Skeletal muscle tissue (tissue), 4 donors: ENCODE data around the gene NKIRAS2. TPM values are rescaled to one million over a fixed set of nuclear protein-coding genes. Genes with fewer than 3 reads are reported as not detected.

Source experiments
- H3K27ac ChIP-seq: one replicate; pipeline ENCODE4 v1.7.0; 2013; ENCODE audit warnings: mild to moderate bottlenecking, low read depth, low read length, inconsistent platforms
- H3K27me3 ChIP-seq, 3 donors: one replicate each; pipeline ENCODE4 v1.7.0; 2013; ENCODE audit warnings: low read length in 3 of 3; ENCODE audit not compliant: control insufficient read depth in 3 of 3, insufficient read depth in 3 of 3
- H3K36me3 ChIP-seq, 3 donors: one replicate each; pipeline ENCODE4 v1.7.0; 2013; ENCODE audit warnings: low read length in 3 of 3; ENCODE audit not compliant: control insufficient read depth in 3 of 3, insufficient read depth in 3 of 3
- H3K4me1 ChIP-seq, 3 donors: one replicate each; pipeline ENCODE4 v1.7.0; 2013; ENCODE audit warnings: low read length in 3 of 3, mild to moderate bottlenecking in 3 of 3; ENCODE audit not compliant: control insufficient read depth in 3 of 3, insufficient read depth in 3 of 3
- H3K4me3 ChIP-seq, 3 donors: one replicate each; pipeline ENCODE4 v1.7.0; 2013; ENCODE audit warnings: low read length in 3 of 3
- H3K9ac ChIP-seq, 3 donors: one replicate each; pipeline ENCODE4 v1.7.0; 2013; ENCODE audit warnings: low read length in 3 of 3, mild to moderate bottlenecking in 3 of 3, moderate library complexity in 2 of 3, low read depth in 1 of 3
- H3K9me3 ChIP-seq, 3 donors: one replicate each; pipeline ENCODE4 v1.7.0; 2013; ENCODE audit warnings: low read length in 3 of 3; ENCODE audit not compliant: control insufficient read depth in 3 of 3
- total RNA-seq: library from RNA; depleted of rRNA; stranded (reverse); fragments of >200 nt; gene quantifications from one replicate; pipeline ENCODE4 v1.2.3, GENCODE V29; 2014
- donor health status: Osteomylitis.

The NKIRAS2 gene
- total RNA-seq = 22.4 TPM

DNA sequence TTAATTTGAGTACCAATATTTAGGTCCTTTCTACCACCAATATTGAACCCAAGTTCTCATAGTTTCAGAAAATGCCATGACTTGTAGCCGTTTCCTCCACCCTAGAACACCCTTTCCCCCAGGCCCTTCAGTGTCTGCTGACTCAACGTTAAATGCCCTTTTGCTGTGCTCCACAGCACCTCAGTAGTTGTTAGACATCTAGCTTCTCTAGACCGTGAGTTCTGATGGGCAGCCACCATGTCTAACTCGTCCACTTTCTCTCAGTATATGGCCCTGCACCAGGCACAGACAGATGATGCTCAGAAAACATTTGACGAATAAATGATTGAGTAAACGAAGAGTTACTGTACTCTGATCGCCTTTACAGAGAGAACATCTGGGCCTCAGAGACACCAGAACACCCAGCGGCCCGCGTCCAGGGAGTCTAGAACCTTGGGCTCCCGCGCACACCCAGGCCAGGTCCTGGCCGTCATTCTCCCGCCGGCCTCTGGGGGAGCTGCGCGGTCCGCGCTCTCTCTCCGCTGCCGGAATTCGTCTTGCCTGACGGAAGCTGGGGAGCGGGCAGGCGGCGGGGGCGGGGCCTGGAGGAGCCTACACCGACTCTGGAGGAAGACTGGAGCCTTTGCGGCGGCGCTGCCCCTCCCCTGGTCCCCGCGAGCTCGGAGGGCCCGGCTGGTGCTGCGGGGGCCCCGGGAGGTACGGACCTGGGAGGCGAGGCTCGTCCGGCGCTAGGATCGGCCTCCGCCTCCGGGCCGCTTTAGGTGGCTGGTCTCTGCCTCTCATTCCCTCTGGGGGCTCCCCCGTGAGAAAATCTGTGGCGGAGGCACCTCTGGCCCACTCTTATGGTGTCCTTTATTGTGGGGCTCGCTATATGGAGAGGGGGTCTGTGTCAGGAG lies at the start of gene NKIRAS2:
Gene NKIRAS2 (plus strand): TSS at position 582 of the 896 bp plus-strand sequence. CDS start 1,488 bp downstream, outside the sequence.
- peaks cover 40 to 57% (median 46%) of the 10 kb centered on the region in 3 donors for H3K4me1 ChIP-seq

DNA sequence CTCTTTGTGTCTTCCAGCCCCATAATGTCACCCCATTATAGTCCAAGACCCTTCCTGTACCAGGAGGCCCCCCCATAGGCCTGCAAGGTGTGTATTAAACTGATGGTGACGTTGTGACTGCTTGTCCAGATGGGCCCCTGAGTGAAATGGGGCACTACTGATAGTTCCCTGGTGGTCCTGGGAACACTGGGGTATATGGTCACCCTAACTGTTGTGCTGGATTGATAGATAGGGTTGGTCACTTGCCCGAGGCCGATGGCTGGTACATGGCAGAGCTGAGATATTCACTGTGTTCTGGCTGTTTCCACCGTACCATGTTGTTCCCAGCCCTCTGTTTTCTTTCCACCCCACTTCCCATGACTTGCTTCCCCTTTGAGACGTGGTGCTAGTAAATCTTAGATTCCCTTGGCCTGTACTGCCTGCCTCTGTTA lies 49.0 kb upstream of the NKIRAS2 start:
- Histone ChIP-seq H3K36me3 (peaks cover 36 to 55% (median 44%) of the 10 kb centered on the region in 3 donors), H3K27me3 (no peaks in the 10 kb centered on the region), H3K27ac (no peak overlapping the region), H3K4me1 (peaks cover 55 to 69% (median 67%) of the 10 kb centered on the region in 3 donors), H3K9me3 (no peaks in the 10 kb centered on the region), H3K4me3 (no peak overlapping the region), H3K9ac (peak overlapping the region in 1 of 3 donors; percentile 8)

More for the DNA sequence above, at the start of gene NKIRAS2:
- Histone ChIP-seq H3K9ac (peak within 1 kb of the TSS; percentile 93 to 98 (median 97)), H3K27me3 (no peaks in the 10 kb centered on the region), H3K36me3 (peaks cover 24 to 25% (median 25%) of the 10 kb centered on the region in 3 donors), H3K9me3 (no peaks in the 10 kb centered on the region), H3K4me3 (peak within 1 kb of the TSS; percentile 83 to 94 (median 91)), H3K27ac (peak within 1 kb of the TSS; percentile 80)

DNA sequence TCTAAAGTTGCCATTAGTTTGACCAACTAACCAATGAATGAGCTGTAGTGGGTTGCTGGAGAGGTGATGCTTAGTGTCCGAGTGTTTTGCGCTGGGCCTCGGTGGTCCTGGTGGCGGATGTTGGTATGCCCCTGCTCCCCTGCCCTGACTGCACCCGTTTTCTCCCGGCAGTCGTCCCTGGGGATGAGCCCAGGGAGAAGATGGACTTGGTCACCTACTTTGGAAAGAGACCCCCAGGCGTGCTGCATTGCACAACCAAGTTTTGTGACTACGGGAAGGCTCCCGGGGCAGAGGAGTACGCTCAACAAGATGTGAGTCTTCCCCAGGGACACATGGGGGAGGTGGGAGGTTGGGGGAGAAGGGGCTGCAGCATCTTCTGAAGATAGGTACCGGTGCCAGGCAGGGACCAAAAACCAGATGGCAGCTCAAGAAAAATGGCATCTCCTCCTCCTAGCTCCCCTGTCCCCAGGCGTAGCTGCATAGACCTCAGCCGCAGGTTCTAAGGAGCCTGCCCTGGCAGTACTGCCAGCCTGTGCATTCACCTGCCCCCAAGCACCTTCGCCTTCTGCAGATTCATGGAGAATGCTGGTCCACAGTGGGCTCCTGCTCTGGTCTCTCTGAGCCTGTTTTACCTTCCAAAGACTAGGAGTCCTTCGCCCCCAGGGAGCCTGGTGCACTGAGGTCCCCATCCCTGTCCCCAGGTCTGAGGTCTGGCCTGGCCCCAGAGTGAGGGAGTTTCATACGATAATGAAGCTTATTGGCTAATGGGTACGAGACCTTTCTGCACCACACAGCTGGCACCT lies 48.0 kb upstream of the NKIRAS2 start:
- H3K36me3 ChIP-seq = peaks cover 45 to 65% (median 53%) of the 10 kb centered on the region in 3 donors
- no peaks in the 10 kb centered on the region for H3K9me3 ChIP-seq
- H3K4me1 ChIP-seq = peaks cover 50 to 67% (median 66%) of the 10 kb centered on the region in 3 donors
- H3K27ac ChIP-seq = peak overlapping the region; percentile 84
- no peaks in the 10 kb centered on the region for H3K27me3 ChIP-seq
- peak overlapping the region in 2 of 3 donors; percentile 66 to 80 for H3K9ac ChIP-seq
- peak overlapping the region in 2 of 3 donors; percentile 24 to 29 for H3K4me3 ChIP-seq

DNA sequence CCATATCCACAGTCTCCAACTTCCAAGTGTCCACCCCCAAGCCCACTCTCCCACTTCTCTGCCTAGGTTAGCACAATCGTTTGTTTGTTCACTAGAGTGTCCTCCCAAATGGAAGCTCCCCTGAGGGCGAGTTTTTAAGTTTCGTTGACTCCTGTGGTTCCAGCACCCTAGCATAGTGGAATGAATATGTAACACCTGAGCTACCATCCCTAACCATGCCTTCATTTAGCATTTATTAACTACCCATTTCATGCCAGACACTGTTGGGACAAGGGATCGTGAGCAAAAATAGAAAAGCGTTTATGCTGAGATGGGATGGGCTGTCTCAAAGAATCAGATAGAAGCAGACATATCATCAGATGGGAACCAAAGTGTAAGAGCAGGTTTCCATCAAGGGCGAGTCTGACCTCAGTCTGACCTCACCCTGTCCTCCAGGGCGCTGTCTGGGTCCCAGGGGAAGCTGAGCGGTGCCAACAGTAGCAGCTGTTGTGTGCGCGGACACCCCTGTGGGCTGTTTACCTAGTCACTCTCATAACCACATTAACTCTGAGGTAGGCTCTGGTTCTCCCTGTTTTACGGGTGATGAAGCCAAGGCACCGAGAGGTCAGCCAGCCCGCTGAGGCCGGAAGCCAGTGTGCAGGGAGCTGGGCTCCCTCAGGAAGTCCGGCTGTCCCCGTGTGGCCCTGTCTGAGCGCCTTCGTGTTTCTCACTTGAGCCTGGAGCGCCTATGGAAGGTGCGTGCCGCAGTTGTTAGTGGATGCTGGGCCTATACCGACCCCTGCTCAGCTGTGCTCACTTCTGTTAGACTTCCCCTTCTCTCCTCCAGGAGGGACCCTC lies 47.1 kb upstream of the NKIRAS2 start:
- H3K9me3 ChIP-seq = no peaks in the 10 kb centered on the region
- H3K27ac ChIP-seq = peak overlapping the region; percentile 84
- H3K4me1 ChIP-seq = peaks cover 45 to 60% (median 59%) of the 10 kb centered on the region in 3 donors
- peak overlapping the region; percentile 58 to 80 (median 71) for H3K9ac ChIP-seq
- peaks cover 52 to 70% (median 62%) of the 10 kb centered on the region in 3 donors for H3K36me3 ChIP-seq
- H3K27me3 ChIP-seq = no peaks in the 10 kb centered on the region
- H3K4me3 ChIP-seq = peak overlapping the region; percentile 24 to 58 (median 35)

DNA sequence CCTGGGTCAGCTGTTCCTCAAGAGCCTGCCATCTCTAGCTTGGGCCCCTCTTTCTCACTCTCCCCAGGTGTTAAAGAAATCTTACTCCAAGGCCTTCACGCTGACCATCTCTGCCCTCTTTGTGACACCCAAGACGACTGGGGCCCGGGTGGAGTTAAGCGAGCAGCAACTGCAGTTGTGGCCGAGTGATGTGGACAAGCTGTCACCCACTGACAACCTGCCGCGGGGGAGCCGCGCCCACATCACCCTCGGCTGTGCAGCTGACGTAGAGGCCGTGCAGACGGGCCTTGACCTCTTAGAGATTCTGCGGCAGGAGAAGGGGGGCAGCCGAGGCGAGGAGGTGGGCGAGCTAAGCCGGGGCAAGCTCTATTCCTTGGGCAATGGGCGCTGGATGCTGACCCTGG lies 46.5 kb upstream of the NKIRAS2 start:
- Histone ChIP-seq H3K9ac (peak overlapping the region; percentile 58 to 80 (median 71)), H3K9me3 (no peaks in the 10 kb centered on the region), H3K4me1 (peaks cover 38 to 54% (median 53%) of the 10 kb centered on the region in 3 donors), H3K27ac (peak overlapping the region; percentile 84), H3K36me3 (peaks cover 52 to 70% (median 63%) of the 10 kb centered on the region in 3 donors), H3K27me3 (no peaks in the 10 kb centered on the region), H3K4me3 (peak overlapping the region; percentile 3 to 58 (median 35))

DNA sequence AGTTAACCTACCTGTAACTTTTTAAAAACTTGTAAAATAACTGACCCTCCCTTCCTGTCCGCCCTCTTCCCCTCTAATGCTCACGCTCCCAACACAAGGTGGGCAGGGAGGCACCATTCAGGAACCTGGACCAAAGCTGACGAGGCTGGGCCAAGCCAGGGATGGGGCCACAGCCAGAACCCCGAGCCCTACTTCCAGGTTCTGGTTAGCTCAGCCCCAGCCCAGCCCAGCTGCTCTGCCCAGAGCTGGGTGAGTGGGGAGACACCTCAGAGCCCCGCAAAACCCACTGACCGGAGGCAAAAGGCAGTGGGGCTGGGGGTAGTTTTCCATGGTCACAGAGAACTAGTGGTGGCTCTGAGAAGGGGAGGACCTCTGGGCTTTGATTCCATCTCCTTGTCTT lies 45.9 kb upstream of the NKIRAS2 start:
- Histone ChIP-seq H3K27ac (peak overlapping the region; percentile 84), H3K9ac (peak overlapping the region in 1 of 3 donors; percentile 80), H3K9me3 (no peaks in the 10 kb centered on the region), H3K4me3 (no peak overlapping the region), H3K4me1 (peaks cover 33 to 49% (median 48%) of the 10 kb centered on the region in 3 donors), H3K27me3 (no peaks in the 10 kb centered on the region), H3K36me3 (peaks cover 49 to 66% (median 60%) of the 10 kb centered on the region in 3 donors)

DNA sequence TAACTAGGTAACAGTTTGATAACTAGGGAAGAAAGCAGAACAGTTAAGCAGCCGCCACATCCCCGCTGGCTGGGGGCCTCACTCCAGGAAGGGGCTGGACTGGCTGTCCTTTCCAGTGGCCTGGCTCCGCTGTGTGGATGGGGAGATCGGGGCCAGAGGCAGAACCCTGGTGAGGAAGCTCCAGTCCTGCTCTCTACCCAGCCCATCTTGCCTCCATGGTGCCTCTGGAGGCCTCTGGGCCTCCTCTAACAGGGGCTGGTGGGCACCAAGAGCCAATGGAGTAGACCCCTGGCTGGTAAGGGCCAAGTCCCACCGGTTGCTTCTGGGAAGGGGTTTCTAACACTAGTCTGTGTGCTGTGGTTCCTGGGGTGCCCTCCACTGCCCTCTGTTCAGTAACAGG lies 45.2 kb upstream of the NKIRAS2 start:
- Histone ChIP-seq H3K27me3 (no peaks in the 10 kb centered on the region), H3K36me3 (peaks cover 49 to 65% (median 60%) of the 10 kb centered on the region in 3 donors), H3K9me3 (no peaks in the 10 kb centered on the region), H3K27ac (peak overlapping the region; percentile 37), H3K9ac (peak overlapping the region in 1 of 3 donors; percentile 80), H3K4me1 (peaks cover 33 to 49% (median 48%) of the 10 kb centered on the region in 3 donors), H3K4me3 (no peak overlapping the region)

DNA sequence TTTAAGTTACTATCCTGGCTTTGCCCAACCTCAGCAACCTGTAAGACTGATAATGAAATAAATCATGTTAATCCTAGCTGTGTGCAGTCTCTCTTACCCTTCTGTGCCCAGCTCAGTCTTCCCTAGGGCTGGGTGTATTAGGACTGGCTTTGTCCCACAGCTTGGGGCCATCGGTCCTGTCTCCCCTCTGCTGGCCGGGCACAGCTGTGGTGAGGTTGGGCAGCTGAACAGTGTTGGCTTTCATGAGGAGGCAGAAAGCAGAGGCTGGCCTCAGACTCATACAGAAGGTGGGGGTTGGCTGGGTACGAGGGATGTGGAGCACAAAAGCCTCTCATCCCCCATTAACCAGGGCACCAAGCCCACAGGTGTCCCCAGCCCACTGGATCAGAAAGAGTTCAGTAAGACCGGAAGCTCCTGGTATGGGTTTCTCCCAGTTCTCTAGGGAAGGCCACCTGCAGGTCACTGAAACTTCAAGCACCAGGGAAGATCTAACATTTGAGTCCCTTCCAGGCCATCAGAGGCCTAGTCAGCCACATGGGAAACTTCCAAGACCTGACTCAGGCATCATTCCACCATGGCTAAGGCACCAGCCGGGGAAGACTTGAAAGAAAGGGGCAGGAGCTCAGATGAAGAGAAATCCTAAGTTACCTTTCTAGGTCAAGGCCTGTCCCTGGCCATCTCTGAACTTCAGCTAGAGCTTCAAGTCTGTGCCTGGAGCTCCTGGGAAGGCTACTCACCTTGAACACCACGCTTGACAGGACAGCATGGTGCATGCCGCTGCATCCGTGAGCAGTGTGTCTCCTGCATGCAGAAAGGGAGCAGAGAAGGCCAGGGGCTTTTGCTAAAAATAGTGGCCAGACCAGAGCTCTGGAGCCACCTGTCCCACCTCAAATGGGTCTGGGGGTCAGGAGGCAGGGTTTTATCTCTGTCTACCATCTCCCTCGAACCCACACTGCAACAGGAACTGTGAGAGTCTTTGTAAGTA lies 44.5 kb upstream of the NKIRAS2 start:
- peak overlapping the region; percentile 37 for H3K27ac ChIP-seq
- H3K9ac ChIP-seq = peak overlapping the region in 2 of 3 donors; percentile 63 to 80
- H3K4me1 ChIP-seq = peaks cover 33 to 49% (median 48%) of the 10 kb centered on the region in 3 donors

More for the DNA sequence above, 44.5 kb upstream of the NKIRAS2 start:
- Histone ChIP-seq H3K9me3 (no peaks in the 10 kb centered on the region), H3K36me3 (peaks cover 49 to 64% (median 63%) of the 10 kb centered on the region in 3 donors), H3K27me3 (no peaks in the 10 kb centered on the region), H3K4me3 (no peak overlapping the region)
